Measurements from ENCODE around the gene CREB3L4. TPM values are rescaled to one million over a fixed set of nuclear protein-coding genes. Genes with fewer than 3 reads are reported as not detected.
A peak's percentile ranks its signal among the peaks of the same experiment; 100 is the strongest.

CREB3L4 gene
- total and polyA plus RNA-seq, 4 donors: 1.4 to 10.7 (median 6.9) TPM

GRCh38 chr1:153962088-153963029 is 5.3 kb upstream of the CREB3L4 start:
- DNase-seq: peak in 1 of 2 donors; percentile 77
- Histone ChIP-seq H3K27me3 (ENCODE audit: control insufficient read depth in 1 of 2, insufficient read depth in 2 of 2, low read length in 1 of 2) (no peaks in the 10 kb centered on the region), H3K27ac (ENCODE audit: low read depth in 1 of 2, low read length in 2 of 2) (peak overlapping the region; percentile 85 to 95), H3K9me3 (ENCODE audit: control insufficient read depth, low read length) (no peaks in the 10 kb centered on the region), H3K36me3 (ENCODE audit: control insufficient read depth in 1 of 2, insufficient read depth in 2 of 2, low read length in 1 of 2) (peaks cover 0 to 3% of the 10 kb centered on the region in 2 donors), H3K4me1 (ENCODE audit: control insufficient read depth in 1 of 2, insufficient read depth in 2 of 2, low read length in 2 of 2) (peaks cover 0 to 2% of the 10 kb centered on the region in 2 donors), H3K4me3 (ENCODE audit: low read length in 2 of 2) (peak overlapping the region; percentile 63 to 67)
- WGBS, 2 donors: 26 to 32% methylated on average over 15 to 16 of the region's 16 CpGs
- ATAC-seq (ENCODE audit: low FRiP score): no peak
- intact Hi-C loops (cut with DNase I): no loop called here

GRCh38 chr1:153963030-153963849 is 4.5 kb upstream of the CREB3L4 start, which contains the start of gene SLC39A1:
TSS of gene SLC39A1 (minus strand) at chr1:153963537. CDS start at chr1:153962715, 822 bp downstream.
- ATAC-seq (ENCODE audit: low FRiP score): peak; percentile 93
- WGBS, 2 donors: 0 to 1% methylated on average over 54 of the region's 54 CpGs
- peaks cover 0 to 2% of the 10 kb centered on the region in 2 donors for H3K4me1 ChIP-seq (ENCODE audit: control insufficient read depth in 1 of 2, insufficient read depth in 2 of 2, low read length in 2 of 2)
- H3K27me3 ChIP-seq (ENCODE audit: control insufficient read depth in 1 of 2, insufficient read depth in 2 of 2, low read length in 1 of 2): no peaks in the 10 kb centered on the region
- peak within 1 kb of the TSS; percentile 63 to 73 for H3K4me3 ChIP-seq (ENCODE audit: low read length in 2 of 2)
- peak within 1 kb of the TSS; percentile 85 to 95 for H3K27ac ChIP-seq (ENCODE audit: low read depth in 1 of 2, low read length in 2 of 2)
- DNase-seq: peak; percentile 99
- no peaks in the 10 kb centered on the region for H3K9me3 ChIP-seq (ENCODE audit: control insufficient read depth, low read length)
- H3K36me3 ChIP-seq (ENCODE audit: control insufficient read depth in 1 of 2, insufficient read depth in 2 of 2, low read length in 1 of 2): peaks cover 0 to 3% of the 10 kb centered on the region in 2 donors
- intact Hi-C loops (cut with DNase I): no loop called here

DNA sequence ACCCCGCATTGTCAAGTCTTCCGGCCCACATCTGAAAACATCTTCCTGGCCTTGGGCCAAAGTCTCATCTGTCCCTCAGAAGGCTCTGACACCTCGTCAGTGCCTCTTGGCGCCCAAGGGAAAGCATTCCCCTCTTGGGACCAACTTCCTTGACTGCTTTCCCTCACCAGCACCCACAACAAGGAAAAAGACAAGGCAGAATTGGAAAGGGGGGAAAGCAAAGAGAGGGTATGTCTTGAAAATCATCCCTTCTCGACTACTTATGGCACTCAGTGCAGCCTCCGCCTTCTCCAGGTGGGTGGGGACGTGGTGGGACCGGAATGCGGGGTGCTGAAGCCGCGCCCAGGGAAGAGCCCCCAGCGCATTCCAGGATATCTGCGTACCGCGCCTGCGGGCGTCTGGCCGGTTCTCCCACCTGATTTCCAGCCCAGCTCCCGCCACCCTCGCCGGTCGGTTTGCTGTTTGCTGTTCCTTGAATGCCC is 3.8 kb upstream of the CREB3L4 start:
- DNase-seq (no peak), ATAC-seq (ENCODE audit: low FRiP score) (no peak)
- H3K9me3 ChIP-seq (ENCODE audit: control insufficient read depth, low read length): no peaks in the 10 kb centered on the region
- peak overlapping the region; percentile 63 to 73 for H3K4me3 ChIP-seq (ENCODE audit: low read length in 2 of 2)
- H3K4me1 ChIP-seq (ENCODE audit: control insufficient read depth in 1 of 2, insufficient read depth in 2 of 2, low read length in 2 of 2): peaks cover 0 to 2% of the 10 kb centered on the region in 2 donors
- H3K27ac ChIP-seq (ENCODE audit: low read depth in 1 of 2, low read length in 2 of 2): peak overlapping the region in 1 of 2 donors; percentile 73
- intact Hi-C loops (cut with DNase I): no loop called here
- H3K36me3 ChIP-seq (ENCODE audit: control insufficient read depth in 1 of 2, insufficient read depth in 2 of 2, low read length in 1 of 2): peaks cover 0 to 3% of the 10 kb centered on the region in 2 donors
- 0 to 2% methylated on average over 22 of the region's 22 CpGs for WGBS, 2 donors
- H3K27me3 ChIP-seq (ENCODE audit: control insufficient read depth in 1 of 2, insufficient read depth in 2 of 2, low read length in 1 of 2): no peaks in the 10 kb centered on the region

DNA sequence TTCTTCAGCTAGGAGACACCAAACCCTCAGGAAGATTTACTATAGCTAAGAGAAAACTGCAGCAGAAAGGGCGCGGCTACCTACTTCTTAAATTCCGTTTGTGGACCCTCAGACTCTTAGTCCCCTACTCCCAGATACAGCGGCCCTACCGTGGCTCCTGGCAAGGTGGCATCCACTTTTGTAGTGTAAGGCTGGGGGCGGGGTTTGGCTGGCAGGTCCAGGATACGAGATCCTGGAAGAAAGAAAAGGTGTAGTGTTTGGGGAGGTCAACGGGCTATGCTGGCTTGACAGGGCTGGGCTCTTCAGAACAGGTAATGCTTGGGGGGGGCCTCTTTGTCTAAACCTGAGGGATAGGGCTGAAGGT is 280 bp downstream of the CREB3L4 start:
- Histone ChIP-seq H3K27me3 (ENCODE audit: control insufficient read depth in 1 of 2, insufficient read depth in 2 of 2, low read length in 1 of 2) (no peaks in the 10 kb centered on the region), H3K4me1 (ENCODE audit: control insufficient read depth in 1 of 2, insufficient read depth in 2 of 2, low read length in 2 of 2) (no peaks in the 10 kb centered on the region), H3K36me3 (ENCODE audit: control insufficient read depth in 1 of 2, insufficient read depth in 2 of 2, low read length in 1 of 2) (no peaks in the 10 kb centered on the region), H3K9me3 (ENCODE audit: control insufficient read depth, low read length) (no peaks in the 10 kb centered on the region), H3K27ac (ENCODE audit: low read depth in 1 of 2, low read length in 2 of 2) (peak overlapping the region in 1 of 2 donors; percentile 61), H3K4me3 (ENCODE audit: low read length in 2 of 2) (peak overlapping the region; percentile 46 to 68)
- DNase-seq (peak in 1 of 2 donors; percentile 62), ATAC-seq (ENCODE audit: low FRiP score) (no peak)
- 0 to 1% methylated on average over 8 of the region's 8 CpGs for WGBS, 2 donors
- intact Hi-C loops (cut with DNase I): loop anchor here in 1 of 2 donors (1.0 kb wide), 1 partner anchor 146 kb away; no protein-coding TSS in a partner anchor

GRCh38 chr1:153968408-153968807 is 706 bp downstream of the CREB3L4 start:
- intact Hi-C loops (cut with DNase I): loop anchor here in 1 of 2 donors (1.0 kb wide), 1 partner anchor 146 kb away; no protein-coding TSS in a partner anchor
- H3K27ac ChIP-seq (ENCODE audit: low read depth in 1 of 2, low read length in 2 of 2): no peak overlapping the region
- H3K27me3 ChIP-seq (ENCODE audit: control insufficient read depth in 1 of 2, insufficient read depth in 2 of 2, low read length in 1 of 2): no peaks in the 10 kb centered on the region
- peak in 1 of 2 donors; percentile 47 for DNase-seq
- WGBS, 2 donors: 13% methylated on average over 12 to 13 of the region's 13 CpGs
- H3K4me1 ChIP-seq (ENCODE audit: control insufficient read depth in 1 of 2, insufficient read depth in 2 of 2, low read length in 2 of 2): no peaks in the 10 kb centered on the region
- peak overlapping the region; percentile 46 to 68 for H3K4me3 ChIP-seq (ENCODE audit: low read length in 2 of 2)
- no peak for ATAC-seq (ENCODE audit: low FRiP score)
- H3K36me3 ChIP-seq (ENCODE audit: control insufficient read depth in 1 of 2, insufficient read depth in 2 of 2, low read length in 1 of 2): no peaks in the 10 kb centered on the region
- no peaks in the 10 kb centered on the region for H3K9me3 ChIP-seq (ENCODE audit: control insufficient read depth, low read length)

DNA sequence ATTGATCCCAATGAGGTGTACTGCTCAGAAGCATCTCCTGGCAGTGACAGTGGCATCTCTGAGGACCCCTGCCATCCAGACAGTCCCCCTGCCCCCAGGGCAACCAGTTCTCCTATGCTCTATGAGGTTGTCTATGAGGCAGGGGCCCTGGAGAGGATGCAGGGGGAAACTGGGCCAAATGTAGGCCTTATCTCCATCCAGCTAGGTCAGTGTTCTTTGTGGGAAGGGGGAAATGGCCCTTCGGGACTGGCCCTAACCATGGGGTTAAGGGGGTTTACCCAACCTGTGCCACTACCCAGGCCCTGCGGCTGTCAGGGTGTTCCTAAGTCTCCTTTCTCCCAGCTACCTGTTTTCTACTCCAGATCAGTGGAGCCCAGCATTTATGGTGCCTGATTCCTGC is 1.3 kb downstream of the CREB3L4 start:
- no peak for DNase-seq
- H3K9me3 ChIP-seq (ENCODE audit: control insufficient read depth, low read length): no peaks in the 10 kb centered on the region
- no peak overlapping the region for H3K4me3 ChIP-seq (ENCODE audit: low read length in 2 of 2)
- no peak overlapping the region for H3K27ac ChIP-seq (ENCODE audit: low read depth in 1 of 2, low read length in 2 of 2)
- ATAC-seq (ENCODE audit: low FRiP score): no peak
- WGBS, 2 donors: 84 to 92% methylated on average over 2 of the region's 2 CpGs
- H3K4me1 ChIP-seq (ENCODE audit: control insufficient read depth in 1 of 2, insufficient read depth in 2 of 2, low read length in 2 of 2): no peaks in the 10 kb centered on the region
- no peaks in the 10 kb centered on the region for H3K27me3 ChIP-seq (ENCODE audit: control insufficient read depth in 1 of 2, insufficient read depth in 2 of 2, low read length in 1 of 2)
- no peaks in the 10 kb centered on the region for H3K36me3 ChIP-seq (ENCODE audit: control insufficient read depth in 1 of 2, insufficient read depth in 2 of 2, low read length in 1 of 2)
- intact Hi-C loops (cut with DNase I): loop anchor here in 1 of 2 donors (1.0 kb wide), 1 partner anchor 147 kb away; no protein-coding TSS in a partner anchor

GRCh38 chr1:153970346-153970745 is 2.6 kb downstream of the CREB3L4 start:
- Histone ChIP-seq H3K36me3 (ENCODE audit: control insufficient read depth in 1 of 2, insufficient read depth in 2 of 2, low read length in 1 of 2) (peaks cover 0 to 2% of the 10 kb centered on the region in 2 donors), H3K4me1 (ENCODE audit: control insufficient read depth in 1 of 2, insufficient read depth in 2 of 2, low read length in 2 of 2) (no peaks in the 10 kb centered on the region), H3K9me3 (ENCODE audit: control insufficient read depth, low read length) (no peaks in the 10 kb centered on the region), H3K27ac (ENCODE audit: low read depth in 1 of 2, low read length in 2 of 2) (no peak overlapping the region), H3K4me3 (ENCODE audit: low read length in 2 of 2) (no peak overlapping the region), H3K27me3 (ENCODE audit: control insufficient read depth in 1 of 2, insufficient read depth in 2 of 2, low read length in 1 of 2) (no peaks in the 10 kb centered on the region)
- WGBS, 2 donors: 85 to 96% methylated on average over 2 of the region's 2 CpGs
- intact Hi-C loops (cut with DNase I): no loop called here
- ATAC-seq (ENCODE audit: low FRiP score): no peak
- peak in 1 of 2 donors; percentile 17 for DNase-seq

DNA sequence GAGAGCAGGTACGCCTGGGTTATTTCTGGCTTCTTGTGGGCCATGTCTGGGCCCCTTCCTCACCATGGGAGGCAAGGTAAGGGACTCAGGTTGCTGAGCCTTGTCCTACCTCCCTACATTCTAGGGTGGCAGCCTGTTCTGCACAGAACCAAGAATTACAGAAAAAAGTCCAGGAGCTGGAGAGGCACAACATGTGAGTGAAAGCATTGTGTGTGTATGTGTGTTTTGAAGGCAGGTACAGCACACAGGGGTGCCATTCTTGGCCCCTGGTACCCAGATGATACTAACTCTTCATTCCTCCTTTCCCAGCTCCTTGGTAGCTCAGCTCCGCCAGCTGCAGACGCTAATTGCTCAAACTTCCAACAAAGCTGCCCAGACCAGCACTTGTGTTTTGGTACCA is 5.4 kb downstream of the CREB3L4 start:
- Histone ChIP-seq H3K36me3 (ENCODE audit: control insufficient read depth in 1 of 2, insufficient read depth in 2 of 2, low read length in 1 of 2) (peaks cover 0 to 2% of the 10 kb centered on the region in 2 donors), H3K27ac (ENCODE audit: low read depth in 1 of 2, low read length in 2 of 2) (no peak overlapping the region), H3K9me3 (ENCODE audit: control insufficient read depth, low read length) (no peaks in the 10 kb centered on the region), H3K27me3 (ENCODE audit: control insufficient read depth in 1 of 2, insufficient read depth in 2 of 2, low read length in 1 of 2) (no peaks in the 10 kb centered on the region), H3K4me1 (ENCODE audit: control insufficient read depth in 1 of 2, insufficient read depth in 2 of 2, low read length in 2 of 2) (no peaks in the 10 kb centered on the region), H3K4me3 (ENCODE audit: low read length in 2 of 2) (no peak overlapping the region)
- 88 to 98% methylated on average over 3 of the region's 3 CpGs for WGBS, 2 donors
- peak in 1 of 2 donors; percentile 5 for DNase-seq
- intact Hi-C loops (cut with DNase I): no loop called here
- ATAC-seq (ENCODE audit: low FRiP score): no peak

All from aorta (tissue), 5 donors.